ENCODE measurements around the gene THPO.

THPO gene

DNA sequence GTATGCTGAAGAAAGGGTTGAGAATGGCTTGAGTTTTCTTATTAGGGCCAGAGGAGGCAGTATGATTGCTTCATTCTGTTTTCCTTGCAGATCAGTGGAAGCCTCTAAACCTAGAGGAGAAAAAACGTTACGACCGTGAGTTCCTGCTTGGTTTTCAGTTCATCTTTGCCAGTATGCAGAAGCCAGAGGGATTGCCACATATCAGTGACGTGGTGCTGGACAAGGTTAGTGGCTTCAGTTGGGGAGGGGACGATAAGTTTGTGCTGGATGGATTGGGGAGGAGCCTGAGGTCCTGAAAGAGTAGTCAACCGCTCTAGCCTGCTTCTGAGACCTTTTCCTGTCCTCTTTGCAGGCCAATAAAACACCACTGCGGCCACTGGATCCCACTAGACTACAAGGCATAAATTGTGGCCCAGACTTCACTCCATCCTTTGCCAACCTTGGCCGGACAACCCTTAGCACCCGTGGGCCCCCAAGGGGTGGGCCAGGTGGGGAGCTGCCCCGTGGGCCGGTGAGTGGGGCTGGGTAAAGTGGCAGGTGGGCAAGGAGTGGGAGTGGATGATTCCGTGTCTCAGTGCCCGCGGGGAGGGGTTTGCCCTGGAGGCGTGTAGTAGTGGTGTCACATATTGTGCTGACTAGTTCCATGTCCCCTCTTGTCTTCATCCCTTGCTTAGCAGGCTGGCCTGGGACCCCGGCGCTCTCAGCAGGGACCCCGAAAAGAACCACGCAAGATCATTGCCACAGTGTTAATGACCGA lies 55.1 kb downstream of the THPO start:
- Histone ChIP-seq H3K4me3 (ENCODE audit: low read depth, low read length, poor library complexity, severe bottlenecking) (no peak overlapping the region), H3K9me3 (ENCODE audit: low read length) (no peaks in the 10 kb centered on the region), H3K4me2 (ENCODE audit: low read length) (no peak overlapping the region), H3F3A (ENCODE audit: insufficient read depth, low read length) (no peaks in the 10 kb centered on the region), H3K27ac (ENCODE audit: low read depth, low read length, poor library complexity, severe bottlenecking) (no peak overlapping the region), H2AFZ (ENCODE audit: low read length) (no peak overlapping the region), H3K27me3 (ENCODE audit: insufficient read depth, low read length) (no peaks in the 10 kb centered on the region), H3K9ac (ENCODE audit: low read length) (no peak overlapping the region), H4K20me1 (ENCODE audit: insufficient read depth, low read length) (no peaks in the 10 kb centered on the region), H3K9me2 (ENCODE audit: low read depth, low read length) (no peaks in the 10 kb centered on the region), H3K79me2 (ENCODE audit: insufficient read depth, low read length) (peaks cover 14% of the 10 kb centered on the region), H3K4me1 (ENCODE audit: insufficient read depth, low read length, severe bottlenecking) (no peaks in the 10 kb centered on the region), H3K36me3 (ENCODE audit: insufficient read depth, low read length) (peaks cover 98% of the 10 kb centered on the region)
- TF ChIP-seq, protein P1, sequence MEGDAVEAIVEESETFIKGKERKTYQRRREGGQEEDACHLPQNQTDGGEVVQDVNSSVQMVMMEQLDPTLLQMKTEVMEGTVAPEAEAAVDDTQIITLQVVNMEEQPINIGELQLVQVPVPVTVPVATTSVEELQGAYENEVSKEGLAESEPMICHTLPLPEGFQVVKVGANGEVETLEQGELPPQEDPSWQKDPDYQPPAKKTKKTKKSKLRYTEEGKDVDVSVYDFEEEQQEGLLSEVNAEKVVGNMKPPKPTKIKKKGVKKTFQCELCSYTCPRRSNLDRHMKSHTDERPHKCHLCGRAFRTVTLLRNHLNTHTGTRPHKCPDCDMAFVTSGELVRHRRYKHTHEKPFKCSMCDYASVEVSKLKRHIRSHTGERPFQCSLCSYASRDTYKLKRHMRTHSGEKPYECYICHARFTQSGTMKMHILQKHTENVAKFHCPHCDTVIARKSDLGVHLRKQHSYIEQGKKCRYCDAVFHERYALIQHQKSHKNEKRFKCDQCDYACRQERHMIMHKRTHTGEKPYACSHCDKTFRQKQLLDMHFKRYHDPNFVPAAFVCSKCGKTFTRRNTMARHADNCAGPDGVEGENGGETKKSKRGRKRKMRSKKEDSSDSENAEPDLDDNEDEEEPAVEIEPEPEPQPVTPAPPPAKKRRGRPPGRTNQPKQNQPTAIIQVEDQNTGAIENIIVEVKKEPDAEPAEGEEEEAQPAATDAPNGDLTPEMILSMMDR (IDR thresholded peaks at IDR 0.05; ENCODE audit: low read length) = no peak
- TF ChIP-seq EZH2 (IDR thresholded peaks at IDR 0.05; ENCODE audit: borderline replicate concordance, low read length) = no peak
